22Rv1 (cell line): ENCODE measurements around the gene TRIM71.
A peak's percentile ranks its signal among the peaks of the same experiment; 100 is the strongest.
"Not testable (repeated sequence)": the region's sequence is repeated elsewhere in the genome, so short reads cannot be mapped to it uniquely, and the experiment has no call there.

Experiments used
- H3K27ac ChIP-seq: fragments of 450-650 bp; 2 replicates; pipeline ENCODE4 v1.5.1; 2017
- ZFX ChIP-seq: fragments of 450-650 bp; IDR thresholded peaks from 2 replicates; pipeline ENCODE4 v1.6.1; 2017; ENCODE audit warnings: antibody characterized with exemption, borderline replicate concordance
- TF ChIP-seq, protein P1 (sequence below): fragments of 450-650 bp; IDR thresholded peaks from 2 replicates; pipeline ENCODE4 v1.5.1; 2017; ENCODE audit warnings: mild to moderate bottlenecking

TRIM71 gene

DNA sequence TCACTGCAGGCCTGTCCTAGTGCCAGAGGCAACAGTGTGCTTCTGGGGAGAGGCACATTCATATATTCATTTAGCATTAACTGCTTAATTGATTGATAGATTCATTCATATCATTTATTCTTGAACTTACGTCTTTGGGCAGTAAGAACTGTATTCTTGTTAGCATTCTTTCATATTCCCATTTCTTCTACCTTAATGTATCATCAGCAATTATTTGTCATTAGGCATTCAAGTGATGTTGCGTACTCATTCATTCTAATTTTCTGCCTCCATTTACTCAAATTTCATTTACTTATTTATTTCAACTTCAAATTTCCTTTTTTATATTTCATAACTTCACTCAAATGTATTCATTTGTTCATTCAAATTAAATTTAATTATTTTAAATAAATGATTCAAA lies 102.1 kb downstream of the TRIM71 start:
- TF ChIP-seq ZFX: no peak
- TF ChIP-seq, protein P1, sequence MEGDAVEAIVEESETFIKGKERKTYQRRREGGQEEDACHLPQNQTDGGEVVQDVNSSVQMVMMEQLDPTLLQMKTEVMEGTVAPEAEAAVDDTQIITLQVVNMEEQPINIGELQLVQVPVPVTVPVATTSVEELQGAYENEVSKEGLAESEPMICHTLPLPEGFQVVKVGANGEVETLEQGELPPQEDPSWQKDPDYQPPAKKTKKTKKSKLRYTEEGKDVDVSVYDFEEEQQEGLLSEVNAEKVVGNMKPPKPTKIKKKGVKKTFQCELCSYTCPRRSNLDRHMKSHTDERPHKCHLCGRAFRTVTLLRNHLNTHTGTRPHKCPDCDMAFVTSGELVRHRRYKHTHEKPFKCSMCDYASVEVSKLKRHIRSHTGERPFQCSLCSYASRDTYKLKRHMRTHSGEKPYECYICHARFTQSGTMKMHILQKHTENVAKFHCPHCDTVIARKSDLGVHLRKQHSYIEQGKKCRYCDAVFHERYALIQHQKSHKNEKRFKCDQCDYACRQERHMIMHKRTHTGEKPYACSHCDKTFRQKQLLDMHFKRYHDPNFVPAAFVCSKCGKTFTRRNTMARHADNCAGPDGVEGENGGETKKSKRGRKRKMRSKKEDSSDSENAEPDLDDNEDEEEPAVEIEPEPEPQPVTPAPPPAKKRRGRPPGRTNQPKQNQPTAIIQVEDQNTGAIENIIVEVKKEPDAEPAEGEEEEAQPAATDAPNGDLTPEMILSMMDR: no peak
- no peak overlapping the region for H3K27ac ChIP-seq

- no peak overlapping the region for H3K27ac ChIP-seq
- TF ChIP-seq, protein P1: no peak
- no peak for TF ChIP-seq ZFX
These were observed 104.3 kb downstream of the TRIM71 start for GRCh38 chr3:32922078-32922477.

GRCh38 chr3:32930161-32930560 lies 112.4 kb downstream of the TRIM71 start:
- TF ChIP-seq, protein P1: no peak
- no peak for TF ChIP-seq ZFX
- H3K27ac ChIP-seq: no peak overlapping the region

- not testable (repeated sequence) for H3K27ac ChIP-seq
These were observed 113.5 kb downstream of the TRIM71 start for GRCh38 chr3:32931273-32931672.

DNA sequence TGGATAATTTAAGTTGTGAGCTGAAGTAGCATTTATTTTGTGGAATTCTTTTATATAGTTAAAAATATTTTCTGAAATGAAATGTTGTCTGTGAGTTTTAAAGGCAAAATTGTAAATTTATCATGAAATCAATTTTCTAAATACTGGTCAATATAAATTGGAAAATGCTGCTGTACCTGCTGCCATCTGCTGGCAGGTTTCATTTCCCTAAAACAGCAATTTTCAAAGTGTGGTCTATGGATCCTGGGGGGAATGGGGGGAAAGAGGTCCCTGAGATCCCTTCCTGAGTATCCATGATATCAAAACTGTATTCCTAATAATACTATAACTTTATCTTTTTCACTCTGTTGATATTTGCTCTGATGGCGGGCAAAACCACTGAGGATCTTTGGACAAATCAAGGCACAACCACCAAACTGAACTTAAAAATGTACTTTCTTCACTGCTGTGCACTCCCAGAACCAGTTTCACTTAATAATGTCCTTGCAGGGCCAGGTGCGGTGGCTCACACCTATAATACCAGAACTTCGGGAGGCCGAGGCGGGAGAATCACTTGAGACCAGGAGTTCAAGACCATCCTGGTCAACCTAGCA lies 116.4 kb downstream of the TRIM71 start:
- H3K27ac ChIP-seq: no peak overlapping the region
- TF ChIP-seq, protein P1: peak; percentile 88
- TF ChIP-seq ZFX: no peak

DNA sequence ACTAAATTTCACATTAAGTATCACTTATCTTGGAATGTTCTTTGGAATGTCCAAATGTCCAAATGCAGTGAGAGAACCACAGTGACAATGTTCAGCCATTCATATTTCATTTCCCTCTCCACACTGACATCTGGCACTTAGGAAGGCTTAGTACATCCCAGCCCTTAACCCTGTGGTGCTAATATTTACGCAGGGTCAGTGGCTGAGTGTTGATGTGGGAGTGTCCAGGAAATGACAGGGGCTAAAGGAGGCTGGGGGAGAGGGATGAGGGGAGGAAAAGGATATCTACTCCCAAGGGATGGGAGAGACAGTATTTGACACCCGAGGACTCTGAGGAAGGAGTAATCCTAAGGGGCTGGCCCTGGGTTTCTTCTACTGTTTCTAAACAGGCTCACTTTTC lies 119.5 kb downstream of the TRIM71 start:
- TF ChIP-seq, protein P1: no peak
- no peak overlapping the region for H3K27ac ChIP-seq

GRCh38 chr3:32939531-32940284 lies 121.9 kb downstream of the TRIM71 start:
- not testable (repeated sequence) for H3K27ac ChIP-seq

- TF ChIP-seq, protein P1: no peak
- TF ChIP-seq ZFX: no peak
- H3K27ac ChIP-seq: no peak overlapping the region
These were observed 122.9 kb downstream of the TRIM71 start for GRCh38 chr3:32940726-32941125.
